ENCODE results near the gene DOP1A. TPM values are rescaled to one million over a fixed set of nuclear protein-coding genes. Genes with fewer than 3 reads are reported as not detected.

Gene DOP1A
- total RNA-seq, 1 donor from 2014 or later, result 18.4 TPM

GRCh38 chr6:83097675-83098074 is 30.2 kb downstream of the DOP1A start:
- peaks cover 9% of the 10 kb centered on the region for H3K36me3 Mint-ChIP-seq (ENCODE audit: low read depth)
- no peaks in the 10 kb centered on the region for H3K27me3 Mint-ChIP-seq (ENCODE audit: low read depth)
- no peak overlapping the region for H3K4me3 Mint-ChIP-seq
- peaks cover 5% of the 10 kb centered on the region for H3K9me3 Mint-ChIP-seq
- H3K4me1 Mint-ChIP-seq, result no peaks in the 10 kb centered on the region
- no peak for DNase-seq (ENCODE audit: low read depth, low spot score)
- no peak overlapping the region for H3K27ac Mint-ChIP-seq (ENCODE audit: unreplicated experiment)
- TF ChIP-seq CTCF (conservative IDR thresholded peaks at IDR 0.05), result no peak

- H3K4me3 Mint-ChIP-seq, result no peak overlapping the region
- no peaks in the 10 kb centered on the region for H3K27me3 Mint-ChIP-seq (ENCODE audit: low read depth)
- peaks cover 11% of the 10 kb centered on the region for H3K36me3 Mint-ChIP-seq (ENCODE audit: low read depth)
- DNase-seq (ENCODE audit: low read depth, low spot score), result no peak
- peaks cover 6% of the 10 kb centered on the region for H3K9me3 Mint-ChIP-seq
- TF ChIP-seq CTCF (conservative IDR thresholded peaks at IDR 0.05), result no peak
- peak overlapping the region; percentile 96 for H3K27ac Mint-ChIP-seq (ENCODE audit: unreplicated experiment)
- H3K4me1 Mint-ChIP-seq, result no peaks in the 10 kb centered on the region
These were observed 31.1 kb downstream of the DOP1A start for GRCh38 chr6:83098589-83098988.

GRCh38 chr6:83108378-83108777 is 40.9 kb downstream of the DOP1A start:
- Mint-ChIP-seq H3K27me3 (ENCODE audit: low read depth) (no peaks in the 10 kb centered on the region), H3K27ac (ENCODE audit: unreplicated experiment) (no peak overlapping the region), H3K4me3 (no peak overlapping the region), H3K4me1 (no peaks in the 10 kb centered on the region), H3K36me3 (ENCODE audit: low read depth) (peaks cover 14% of the 10 kb centered on the region), H3K9me3 (peaks cover 7% of the 10 kb centered on the region)
- no peak for TF ChIP-seq CTCF (conservative IDR thresholded peaks at IDR 0.05)
- DNase-seq (ENCODE audit: low read depth, low spot score), result no peak

- no peak for TF ChIP-seq CTCF (conservative IDR thresholded peaks at IDR 0.05)
- Mint-ChIP-seq H3K27me3 (ENCODE audit: low read depth) (no peaks in the 10 kb centered on the region), H3K36me3 (ENCODE audit: low read depth) (no peaks in the 10 kb centered on the region), H3K4me1 (peaks cover 6% of the 10 kb centered on the region), H3K27ac (ENCODE audit: unreplicated experiment) (no peak overlapping the region), H3K9me3 (no peaks in the 10 kb centered on the region), H3K4me3 (no peak overlapping the region)
- DNase-seq (ENCODE audit: low read depth, low spot score), result no peak
These were observed 45.8 kb downstream of the DOP1A start for GRCh38 chr6:83113258-83113657.

GRCh38 chr6:83114164-83114563 is 46.7 kb downstream of the DOP1A start:
- DNase-seq (ENCODE audit: low read depth, low spot score), result no peak
- no peak overlapping the region for H3K27ac Mint-ChIP-seq (ENCODE audit: unreplicated experiment)
- H3K4me1 Mint-ChIP-seq, result peaks cover 6% of the 10 kb centered on the region
- TF ChIP-seq CTCF (conservative IDR thresholded peaks at IDR 0.05), result no peak
- H3K27me3 Mint-ChIP-seq (ENCODE audit: low read depth), result no peaks in the 10 kb centered on the region
- H3K36me3 Mint-ChIP-seq (ENCODE audit: low read depth), result no peaks in the 10 kb centered on the region
- no peak overlapping the region for H3K4me3 Mint-ChIP-seq
- H3K9me3 Mint-ChIP-seq, result no peaks in the 10 kb centered on the region

GRCh38 chr6:83117802-83118201 is 50.3 kb downstream of the DOP1A start:
- Mint-ChIP-seq H3K27me3 (ENCODE audit: low read depth) (no peaks in the 10 kb centered on the region), H3K4me1 (peaks cover 6% of the 10 kb centered on the region), H3K36me3 (ENCODE audit: low read depth) (no peaks in the 10 kb centered on the region), H3K9me3 (no peaks in the 10 kb centered on the region), H3K4me3 (no peak overlapping the region), H3K27ac (ENCODE audit: unreplicated experiment) (no peak overlapping the region)
- TF ChIP-seq CTCF (conservative IDR thresholded peaks at IDR 0.05), result no peak
- DNase-seq (ENCODE audit: low read depth, low spot score), result no peak
